Urothelium cell line (cell line): ENCODE results near the gene SERP2.
"Not testable (repeated sequence)": the region's sequence is repeated elsewhere in the genome, so short reads cannot be mapped to it uniquely, and the experiment has no call there.

Source experiments
- DNase-seq: peaks from one replicate; pipeline ENCODE4 v3.0.0; 2011; ENCODE audit warnings: low spot score, mixed read lengths
- FAIRE-seq: peaks from 2 replicates; lab custom pipeline; 2011; peaks lifted over from hg19 to GRCh38; lab: Jason Lieb, UNC

SERP2 gene

GRCh38 chr13:44373601-44374347 lies at the start of gene SERP2:
SERP2 (plus strand) TSS chr13:44373824; CDS start chr13:44374026, 202 bp downstream.
- FAIRE-seq = no peak
- DNase-seq = no peak

- DNase-seq (no peak), FAIRE-seq (no peak)
Measured at GRCh38 chr13:44326961-44327360, 46.7 kb upstream of the SERP2 start.

GRCh38 chr13:44329041-44329440 lies 44.6 kb upstream of the SERP2 start:
- FAIRE-seq, DNase-seq: not testable (repeated sequence)

- FAIRE-seq = no peak
Measured at GRCh38 chr13:44329909-44330545, 43.6 kb upstream of the SERP2 start.

GRCh38 chr13:44331446-44331845 lies 42.2 kb upstream of the SERP2 start:
- DNase-seq (no peak), FAIRE-seq (no peak)

More at GRCh38 chr13:44329909-44330545, 43.6 kb upstream of the SERP2 start:
- DNase-seq = no peak

- DNase-seq (peak; percentile 39), FAIRE-seq (no peak)
Measured at GRCh38 chr13:44331912-44332851, 41.4 kb upstream of the SERP2 start.

GRCh38 chr13:44333950-44334655 lies 39.5 kb upstream of the SERP2 start:
- FAIRE-seq (no peak), DNase-seq (no peak)

- FAIRE-seq = no peak
- DNase-seq = no peak
Measured at GRCh38 chr13:44334751-44335150, 38.9 kb upstream of the SERP2 start.

GRCh38 chr13:44336934-44337333 lies 36.7 kb upstream of the SERP2 start:
- FAIRE-seq (no peak), DNase-seq (no peak)

GRCh38 chr13:44337581-44337980 lies 36.0 kb upstream of the SERP2 start:
- DNase-seq (no peak), FAIRE-seq (no peak)

- no peak for DNase-seq
- FAIRE-seq = no peak
Measured at GRCh38 chr13:44340508-44340907, 33.1 kb upstream of the SERP2 start.

GRCh38 chr13:44342741-44343140 lies 30.9 kb upstream of the SERP2 start:
- no peak for FAIRE-seq

GRCh38 chr13:44346534-44346933 lies 27.1 kb upstream of the SERP2 start:
- DNase-seq = no peak
- FAIRE-seq = no peak

More at GRCh38 chr13:44342741-44343140, 30.9 kb upstream of the SERP2 start:
- DNase-seq = no peak

- FAIRE-seq (no peak), DNase-seq (no peak)
Measured at GRCh38 chr13:44347301-44347700, 26.3 kb upstream of the SERP2 start.

GRCh38 chr13:44347949-44348348 lies 25.7 kb upstream of the SERP2 start:
- no peak for FAIRE-seq
- DNase-seq = no peak

- FAIRE-seq (no peak), DNase-seq (no peak)
Measured at GRCh38 chr13:44350775-44351504, 22.7 kb upstream of the SERP2 start.

GRCh38 chr13:44351505-44351854 lies 22.1 kb upstream of the SERP2 start:
- no peak for FAIRE-seq

GRCh38 chr13:44352202-44352601 lies 21.4 kb upstream of the SERP2 start:
- DNase-seq (no peak), FAIRE-seq (no peak)

More at GRCh38 chr13:44351505-44351854, 22.1 kb upstream of the SERP2 start:
- DNase-seq = no peak

- no peak for FAIRE-seq
- no peak for DNase-seq
Measured at GRCh38 chr13:44352671-44353070, 21.0 kb upstream of the SERP2 start.

- DNase-seq (no peak), FAIRE-seq (no peak)
Measured at GRCh38 chr13:44354331-44354730, 19.3 kb upstream of the SERP2 start.
